HL-60/S4 (cell line): ENCODE results near the gene PIGL.
"Not testable (repeated sequence)": the region's sequence is repeated elsewhere in the genome, so short reads cannot be mapped to it uniquely, and the experiment has no call there.

ENCODE experiments used
- in situ Hi-C: fragments of 300-500 bp; cut with MboI; formaldehyde crosslinking; loops from 2 replicates; pipeline ENCODE4 v1.14.3; 2022; ENCODE audit warnings: low sequenced_read_pairs

Gene PIGL

DNA sequence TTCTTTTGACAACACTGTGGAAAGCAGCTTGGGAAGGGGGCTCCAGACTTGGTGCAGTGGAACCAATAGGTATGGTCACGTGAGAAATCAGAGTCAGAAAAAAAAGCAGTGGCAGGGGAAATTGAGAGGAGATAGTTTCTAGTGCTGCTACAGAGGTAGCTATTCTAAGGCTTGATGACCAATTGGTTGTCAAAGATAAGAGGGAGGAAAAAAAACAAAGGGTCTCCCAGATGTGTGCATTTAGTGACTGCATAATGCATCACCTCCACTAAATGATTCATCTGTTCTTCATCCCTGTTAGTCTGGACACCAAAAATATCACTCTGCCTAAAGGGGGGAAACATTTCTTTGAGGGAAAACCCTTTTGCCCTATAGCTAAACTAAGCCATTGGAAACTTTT lies 56.5 kb downstream of the PIGL start:
- in situ Hi-C loops: no loop called here

DNA sequence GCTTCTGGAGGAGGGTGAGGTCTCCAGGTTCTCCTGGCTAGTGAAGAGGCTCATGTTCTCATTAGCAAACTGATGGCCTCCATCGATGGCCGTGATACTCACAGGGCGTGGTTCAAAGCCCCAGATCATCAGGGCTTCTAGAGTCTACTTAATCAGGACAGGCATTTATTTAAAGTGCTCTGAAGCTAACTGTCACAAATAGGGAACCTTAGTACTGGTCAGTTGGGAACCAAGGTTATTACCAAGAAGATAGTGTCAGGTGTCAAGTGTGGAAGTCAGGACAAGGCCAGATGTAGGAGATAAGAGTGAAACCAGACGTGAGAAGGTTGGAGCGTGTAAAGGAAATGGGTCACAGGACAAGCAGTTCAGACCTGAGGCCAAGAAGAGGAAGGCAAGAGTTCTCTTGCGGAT lies 56.9 kb downstream of the PIGL start:
- in situ Hi-C loops: no loop called here

DNA sequence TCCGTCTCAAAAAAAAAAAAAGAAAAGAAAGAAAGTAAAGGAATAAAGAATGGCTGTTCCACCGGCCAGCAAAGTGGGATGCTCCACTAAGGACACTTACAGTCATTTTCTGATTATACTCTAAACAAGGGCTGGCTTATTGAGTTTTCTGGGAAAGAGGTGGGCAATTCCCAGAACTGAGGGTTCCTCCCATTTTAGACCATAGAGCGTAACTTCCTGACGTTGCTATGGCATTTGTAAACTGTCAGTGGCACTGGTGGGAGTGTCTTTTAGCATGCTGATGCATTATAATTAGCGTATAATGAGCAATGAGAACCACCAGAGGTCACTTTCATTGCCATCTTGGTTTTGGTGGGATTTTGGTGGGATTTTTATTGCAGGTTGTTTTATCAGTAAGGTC lies 58.0 kb downstream of the PIGL start:
- in situ Hi-C loops: no loop called here

DNA sequence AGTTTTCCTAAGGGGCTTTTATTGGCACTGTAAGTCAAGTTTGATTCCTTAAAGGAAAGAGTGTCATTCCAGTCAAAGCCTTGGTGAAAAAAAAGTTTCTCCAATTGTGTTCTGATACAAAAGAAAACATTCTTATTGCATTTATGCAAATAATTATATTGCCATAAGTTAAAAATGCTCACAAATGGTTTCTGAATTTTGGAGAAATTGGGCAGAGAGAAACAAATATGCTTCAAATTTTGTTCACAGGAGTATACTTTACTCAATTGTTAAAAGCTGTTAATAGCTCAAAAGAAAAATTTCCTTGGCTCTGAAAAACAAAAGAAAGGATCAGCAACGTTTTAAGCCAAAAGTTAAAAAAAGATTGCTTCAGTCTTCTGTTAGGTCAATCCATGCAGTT lies 60.2 kb downstream of the PIGL start:
- in situ Hi-C loops: no loop called here

DNA sequence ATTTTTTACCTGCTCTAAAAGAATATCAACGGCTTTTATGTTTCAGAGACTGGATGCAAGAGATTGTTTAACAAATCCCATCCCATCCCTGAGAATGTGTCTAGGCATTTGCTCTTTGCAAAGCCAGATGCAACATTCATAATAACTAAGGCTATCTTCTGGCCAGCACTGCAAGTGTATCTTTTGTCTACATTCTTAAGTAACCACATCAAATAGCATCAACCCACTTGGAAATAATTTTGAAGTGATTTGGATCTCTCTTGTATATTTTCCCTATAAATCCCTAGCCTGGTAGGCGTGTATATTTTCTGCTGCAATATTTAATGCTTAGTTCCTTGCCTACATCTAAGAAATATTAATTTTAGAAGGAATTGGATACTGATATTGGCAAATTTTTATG lies 64.3 kb downstream of the PIGL start:
- in situ Hi-C loops: no loop called here

DNA sequence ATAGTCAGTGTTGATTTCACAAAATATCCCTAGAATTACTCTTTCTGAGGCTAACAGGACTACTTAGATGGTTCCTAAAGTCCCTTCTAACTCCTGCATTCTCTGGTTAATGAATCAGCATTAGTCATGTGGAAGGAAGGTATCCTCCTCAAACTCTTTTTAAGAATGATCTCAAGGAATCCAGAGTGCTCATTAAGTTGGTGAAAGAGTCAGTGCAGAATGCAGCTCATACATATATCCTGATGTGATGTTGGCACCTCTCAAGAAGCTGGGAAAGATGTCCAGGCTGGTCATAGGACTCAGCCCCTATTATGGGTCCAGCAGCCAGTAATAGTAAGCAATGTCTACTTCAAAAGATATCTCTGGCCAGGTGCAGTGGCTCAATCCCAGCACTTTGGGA lies 65.5 kb downstream of the PIGL start:
- in situ Hi-C loops: no loop called here

DNA sequence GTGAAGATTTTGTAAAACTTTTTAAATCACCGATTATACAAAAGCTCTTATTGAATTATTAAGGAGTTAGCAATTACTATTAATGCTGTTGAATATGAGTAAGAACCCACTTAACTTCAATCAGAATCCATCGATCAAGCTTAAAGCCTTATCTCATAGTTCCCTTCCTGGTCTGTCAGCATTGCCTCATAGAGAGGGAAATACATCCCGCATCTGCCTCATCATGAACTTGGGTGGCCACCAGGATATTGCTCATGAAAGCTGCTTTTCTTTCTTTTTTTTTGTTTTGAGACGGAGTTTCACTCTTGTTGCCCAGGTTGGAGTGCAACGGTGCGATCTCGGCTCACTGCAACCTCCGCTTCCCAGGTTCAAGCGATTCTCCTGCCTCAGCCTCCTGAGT lies 66.7 kb downstream of the PIGL start:
- in situ Hi-C loops: no loop called here

DNA sequence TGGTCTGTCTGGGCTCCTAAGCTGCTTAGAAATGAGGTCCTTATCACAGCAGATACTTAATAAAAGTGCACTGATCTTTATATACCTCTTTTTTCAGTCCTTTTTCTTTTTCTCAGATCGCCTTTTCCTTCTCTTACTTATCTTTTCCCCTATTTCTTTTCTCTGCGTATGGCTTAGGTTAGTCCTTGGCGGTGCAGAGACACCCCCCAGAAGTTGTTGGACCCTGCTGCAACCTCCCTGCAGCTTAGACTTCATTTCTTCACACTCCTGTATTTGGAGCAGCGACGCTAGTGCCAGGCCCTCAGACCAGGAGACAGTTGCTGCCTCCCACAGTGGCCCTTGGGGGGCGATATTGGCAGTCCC lies 68.6 kb downstream of the PIGL start:
- in situ Hi-C loops: no loop called here

DNA sequence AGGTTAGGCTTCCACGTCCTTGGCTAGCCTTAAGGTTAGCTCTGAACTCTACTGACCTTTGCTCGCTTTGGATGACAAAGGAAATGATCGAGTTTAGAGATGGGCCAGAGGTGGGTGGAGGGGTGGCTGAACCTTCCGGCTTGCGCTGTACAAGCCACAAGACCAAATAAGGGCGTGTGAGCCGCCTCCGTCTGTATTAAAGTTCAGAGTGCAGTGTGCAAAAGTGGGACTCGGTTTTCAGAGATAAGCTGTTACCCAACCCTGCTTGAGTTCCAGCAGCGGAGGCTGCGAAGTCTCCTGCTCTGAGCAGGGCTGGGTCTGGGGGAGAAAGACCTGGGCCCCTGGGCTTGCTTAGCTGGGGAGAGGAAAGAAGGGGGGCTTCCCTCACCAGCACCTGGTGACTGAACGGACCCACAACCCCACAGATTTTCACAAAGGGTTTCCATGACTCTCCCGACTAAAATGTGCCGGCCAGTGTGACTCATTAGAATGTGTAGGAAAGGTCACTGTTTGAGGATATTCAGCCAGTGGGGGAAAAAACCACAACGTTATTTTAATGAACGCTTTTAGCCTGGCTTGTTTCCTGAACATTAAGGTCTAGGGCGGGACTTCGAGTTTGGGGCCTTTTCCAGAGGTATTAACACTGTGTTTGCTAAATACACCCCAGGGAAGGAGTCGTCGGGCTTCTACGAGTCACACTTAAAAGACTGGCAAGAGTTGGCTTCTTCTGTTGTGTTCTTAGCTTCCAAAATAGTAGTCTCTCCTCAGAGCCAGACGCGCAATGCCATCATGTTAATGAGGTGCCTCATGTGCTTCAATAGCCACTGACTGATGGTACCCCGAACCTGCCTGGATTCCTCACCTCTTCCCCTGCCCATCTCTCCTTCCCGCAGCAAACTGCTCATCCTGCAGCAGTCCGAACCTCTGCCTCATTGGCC lies 69.3 kb downstream of the PIGL start:
- in situ Hi-C loops: no loop called here

DNA sequence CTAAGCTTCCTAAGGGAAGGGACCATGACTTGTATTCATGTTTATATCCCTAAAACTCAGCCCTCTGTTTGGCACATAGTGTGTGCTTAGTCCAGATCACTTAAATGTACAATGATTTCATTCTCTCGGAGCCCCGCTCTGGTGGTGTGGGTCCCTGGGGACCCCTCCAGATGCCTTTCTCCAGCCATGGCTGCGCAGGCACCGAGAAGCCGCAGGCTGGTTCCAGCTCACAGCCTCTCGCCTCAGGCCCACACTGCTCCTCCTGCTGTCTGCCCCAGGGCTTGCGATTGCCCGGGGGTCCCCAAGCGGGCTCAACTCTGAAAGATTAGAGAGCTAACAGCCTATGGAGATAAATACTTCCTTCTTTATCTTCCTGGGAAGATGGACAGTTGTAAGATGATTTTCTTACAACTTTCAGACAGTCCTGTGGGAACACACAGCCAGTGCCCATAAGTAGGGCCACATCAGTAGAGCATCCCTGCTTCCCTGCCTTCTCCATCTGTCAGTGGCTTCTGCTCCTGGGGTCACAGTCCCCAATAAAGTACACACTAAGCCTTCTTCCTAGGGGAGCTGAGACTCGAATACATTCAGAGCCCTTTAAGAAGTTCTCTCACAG lies 70.0 kb downstream of the PIGL start:
- in situ Hi-C loops: no loop called here

DNA sequence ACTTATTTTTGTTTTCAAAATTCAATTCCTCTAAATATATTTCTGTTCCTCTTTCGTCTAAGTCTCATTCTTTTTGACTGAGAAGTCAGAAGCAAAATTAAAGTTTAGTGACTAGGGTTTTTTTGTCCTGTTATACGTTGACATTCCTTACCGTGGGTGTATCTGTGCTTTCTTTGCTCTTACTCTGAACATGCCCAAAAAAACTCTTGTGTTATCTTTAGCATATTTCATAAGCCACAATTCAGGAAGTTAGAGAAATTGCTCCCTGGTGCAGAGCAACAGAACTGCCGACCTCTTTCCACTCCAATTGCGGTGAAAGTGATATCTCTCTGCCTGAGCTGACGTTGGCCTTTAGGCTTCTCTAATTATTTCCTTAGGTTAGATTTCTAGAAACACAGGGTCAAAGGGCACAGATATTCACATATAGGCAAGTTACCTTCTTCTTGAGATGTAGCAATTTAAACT lies 70.6 kb downstream of the PIGL start:
- in situ Hi-C loops: no loop called here

DNA sequence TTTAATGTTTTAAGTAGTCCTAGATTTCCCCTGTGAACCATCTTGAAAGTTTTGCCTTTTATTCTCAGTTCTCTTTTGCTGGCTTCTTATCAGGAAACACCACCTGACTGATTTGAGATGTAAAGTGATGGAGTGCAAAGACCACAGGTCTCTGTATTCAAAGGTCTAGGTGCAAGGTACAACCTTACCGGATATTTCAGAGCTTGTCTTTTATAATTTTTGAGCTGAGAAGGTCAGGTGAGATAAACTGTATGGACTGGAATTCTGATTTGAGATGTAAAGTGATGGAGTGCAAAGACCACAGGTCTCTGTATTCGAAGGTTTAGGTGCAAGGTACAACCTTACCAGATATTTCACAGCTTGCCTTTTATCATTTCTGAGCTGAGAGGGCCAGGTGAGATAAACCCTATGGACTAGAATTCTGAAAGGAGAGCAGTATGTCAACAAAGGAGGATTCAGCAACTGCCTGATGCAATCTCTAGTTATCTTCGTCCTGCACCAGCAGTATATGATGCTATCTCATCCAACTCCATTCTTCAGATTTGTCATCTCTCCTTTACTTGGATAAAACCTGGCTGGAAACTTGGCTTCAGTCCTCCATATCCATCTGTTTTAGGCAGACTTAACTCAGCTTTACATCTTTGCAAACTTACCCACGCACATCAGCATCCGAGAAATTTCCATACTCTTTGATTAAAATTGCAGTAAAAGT lies 72.0 kb downstream of the PIGL start:
- in situ Hi-C loops: no loop called here

DNA sequence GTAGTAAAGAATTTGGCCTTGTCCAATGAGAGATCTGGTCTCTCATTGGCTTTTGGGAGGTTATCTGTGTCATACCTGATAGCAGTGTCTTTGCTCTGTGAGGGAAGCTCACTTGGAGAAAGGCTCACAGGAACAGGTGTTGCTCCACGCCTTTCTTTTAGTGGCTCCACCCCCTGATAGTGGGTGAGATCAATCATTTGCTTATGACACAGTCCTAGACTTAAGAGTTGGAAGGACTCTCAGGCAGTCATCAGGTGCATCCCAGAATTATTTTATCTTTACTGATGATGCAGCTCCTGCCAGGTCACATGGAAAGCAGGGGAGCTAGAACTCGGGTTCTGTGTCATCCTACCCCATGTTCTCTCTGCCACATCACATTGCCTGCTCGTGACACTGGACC lies 76.9 kb downstream of the PIGL start:
- in situ Hi-C loops: no loop called here

DNA sequence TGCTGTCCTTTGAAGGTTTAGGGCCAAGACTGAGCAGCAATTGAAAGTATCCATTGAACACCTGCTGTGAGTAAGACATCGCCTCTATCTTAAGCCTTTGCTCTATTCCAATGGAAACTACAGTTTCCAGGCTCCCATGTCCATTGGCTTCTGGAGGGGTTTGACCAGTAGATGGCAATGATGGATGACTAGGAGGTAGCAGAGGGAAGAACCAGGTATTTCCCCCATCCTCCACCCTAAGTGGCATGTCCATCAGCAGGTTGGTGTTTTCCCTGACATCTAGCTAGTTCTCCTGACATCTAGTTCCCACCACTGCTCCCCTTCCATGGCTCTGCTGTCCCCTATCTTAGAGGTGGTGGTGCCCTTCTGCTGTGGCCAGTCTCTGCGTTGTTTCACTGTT lies 77.5 kb downstream of the PIGL start:
- in situ Hi-C loops: no loop called here

DNA sequence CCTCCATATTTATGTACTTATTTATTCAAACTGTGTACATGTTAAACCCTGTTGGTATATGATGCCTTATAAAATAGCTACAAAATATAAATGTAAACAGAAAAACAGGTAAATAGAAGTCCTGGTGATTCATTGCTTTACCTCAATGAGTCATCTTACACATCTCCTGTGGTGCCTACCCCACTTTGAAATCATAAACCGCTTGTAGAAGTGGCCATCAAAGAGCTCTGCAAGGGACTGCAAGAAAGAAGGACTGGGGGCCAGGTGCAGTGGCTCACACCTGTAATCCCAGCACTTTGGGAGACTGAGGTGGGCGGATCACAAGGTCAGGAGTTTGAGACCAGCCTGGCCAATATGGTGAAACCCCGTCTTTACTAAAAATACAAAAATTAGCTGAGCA lies 79.1 kb downstream of the PIGL start:
- in situ Hi-C loops: not testable (repeated sequence)

DNA sequence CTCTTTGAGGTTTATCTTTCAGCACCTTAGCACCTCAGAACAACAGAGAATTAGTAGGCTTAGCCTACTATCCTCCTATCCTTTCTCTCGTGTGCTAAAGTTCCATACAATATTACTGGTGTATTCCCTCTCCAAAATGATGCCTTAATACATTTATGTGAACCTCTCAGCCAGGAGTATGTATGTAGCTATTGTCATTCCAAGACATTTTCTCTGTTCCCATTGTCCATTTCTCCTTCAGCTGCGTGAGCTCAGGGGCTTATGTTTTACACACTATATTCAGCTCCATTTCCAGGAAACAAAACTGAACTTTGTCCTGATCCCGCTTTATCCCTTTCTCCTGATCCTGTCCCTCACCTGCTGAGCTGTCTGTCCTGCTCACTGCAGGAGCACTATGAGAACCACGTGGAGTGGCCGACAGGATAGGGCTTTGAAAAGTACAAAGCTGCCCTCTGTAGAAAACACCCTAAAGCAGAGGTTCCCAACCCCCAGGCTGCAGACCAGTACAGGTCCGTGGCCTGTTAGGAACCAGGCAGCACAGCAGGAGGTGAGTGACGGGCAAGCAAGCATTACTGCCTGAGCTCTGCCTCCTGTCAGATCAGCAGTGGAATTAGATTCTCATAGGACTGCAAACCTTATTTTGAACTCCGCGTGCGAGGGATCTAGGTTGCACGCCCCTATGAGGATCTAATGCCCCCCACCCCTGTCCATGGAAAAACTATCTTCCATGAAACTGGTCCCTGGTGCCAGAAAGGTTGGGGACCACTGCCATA lies 80.5 kb downstream of the PIGL start:
- in situ Hi-C loops: no loop called here

DNA sequence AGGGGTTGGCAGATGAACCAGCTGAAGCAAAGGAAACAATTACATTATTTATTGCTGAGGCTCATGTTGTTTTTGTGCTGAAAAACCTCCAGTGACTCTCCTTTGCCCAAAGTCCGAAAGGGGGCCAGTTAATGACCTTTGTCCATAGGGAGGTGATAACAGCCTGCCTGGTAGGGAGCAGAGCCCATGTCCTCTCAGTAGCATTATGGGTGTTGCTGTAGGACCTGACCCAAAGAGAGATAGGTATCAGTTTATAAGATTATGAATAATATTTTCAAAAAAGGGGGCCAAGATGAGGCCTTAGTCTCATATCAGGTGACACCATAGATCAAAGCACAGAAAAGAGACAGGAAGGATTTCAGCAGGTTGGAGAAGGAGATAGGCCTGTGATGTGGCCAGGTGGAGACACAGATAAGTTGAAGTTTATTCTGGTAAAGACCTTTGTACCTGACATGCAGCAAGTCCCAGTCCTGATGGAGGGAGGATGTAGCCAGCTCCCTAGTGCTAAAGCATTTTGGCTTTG lies 81.2 kb downstream of the PIGL start:
- in situ Hi-C loops: no loop called here

DNA sequence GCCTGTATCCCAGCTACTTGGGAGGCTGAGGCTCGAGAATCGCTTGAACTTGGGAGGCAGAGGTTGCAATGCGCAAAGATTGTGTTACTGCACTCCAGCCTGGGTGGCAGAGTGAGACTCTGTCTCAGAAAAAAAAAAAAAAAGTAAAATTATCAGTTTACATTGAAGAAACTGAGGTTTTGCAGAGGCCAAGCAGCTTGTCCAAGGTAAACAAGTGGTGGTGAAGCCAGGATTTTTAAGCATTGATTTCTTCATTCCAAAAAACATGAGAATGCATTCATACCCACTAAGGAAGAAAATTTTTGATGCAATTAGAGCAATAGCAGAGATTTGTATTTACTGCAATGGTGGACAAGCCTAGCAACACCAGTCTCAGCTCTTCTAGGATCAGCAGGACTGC lies 83.5 kb downstream of the PIGL start:
- in situ Hi-C loops: no loop called here

DNA sequence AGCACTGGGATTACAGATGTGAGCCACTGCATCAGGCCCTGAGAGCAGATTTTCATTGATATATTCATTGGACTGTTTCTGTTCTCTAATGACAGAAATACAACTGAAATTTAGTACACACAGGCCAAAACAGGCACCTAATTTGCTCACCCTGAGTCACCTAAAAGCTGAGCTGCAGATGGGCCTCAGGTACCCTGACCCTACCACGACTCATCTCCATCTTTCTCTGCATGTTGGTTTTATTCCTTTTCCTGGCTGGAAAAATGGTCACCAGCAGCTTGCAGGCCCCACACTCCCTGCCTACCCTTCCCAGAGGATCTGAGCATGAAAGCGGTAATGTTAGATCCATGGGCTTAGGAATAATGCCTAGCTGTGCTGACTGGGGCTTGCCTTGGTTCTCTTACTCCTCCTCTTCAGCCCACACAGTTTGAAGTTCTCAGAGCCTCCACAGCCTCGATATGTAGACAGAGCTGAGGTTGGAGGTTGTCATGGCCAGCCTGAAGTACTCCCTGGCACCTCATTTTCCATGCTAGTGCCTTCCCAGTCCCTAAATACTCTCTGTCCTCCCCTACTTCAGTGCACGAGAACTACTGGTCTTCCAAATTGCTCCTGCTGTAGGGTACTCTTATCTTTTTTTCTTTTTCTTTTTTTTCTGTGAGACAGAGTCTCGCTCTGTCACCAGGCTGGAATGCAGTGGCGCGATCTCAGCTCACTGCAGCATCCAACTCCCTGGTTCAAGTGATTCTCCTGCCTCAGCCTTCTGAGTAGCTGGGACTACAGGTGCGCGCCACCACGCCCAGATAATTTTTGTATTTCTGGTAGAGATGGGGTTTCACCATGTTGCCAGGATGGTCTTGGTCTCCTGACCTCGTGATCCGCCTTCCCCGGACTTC lies 85.2 kb downstream of the PIGL start:
- in situ Hi-C loops: no loop called here

DNA sequence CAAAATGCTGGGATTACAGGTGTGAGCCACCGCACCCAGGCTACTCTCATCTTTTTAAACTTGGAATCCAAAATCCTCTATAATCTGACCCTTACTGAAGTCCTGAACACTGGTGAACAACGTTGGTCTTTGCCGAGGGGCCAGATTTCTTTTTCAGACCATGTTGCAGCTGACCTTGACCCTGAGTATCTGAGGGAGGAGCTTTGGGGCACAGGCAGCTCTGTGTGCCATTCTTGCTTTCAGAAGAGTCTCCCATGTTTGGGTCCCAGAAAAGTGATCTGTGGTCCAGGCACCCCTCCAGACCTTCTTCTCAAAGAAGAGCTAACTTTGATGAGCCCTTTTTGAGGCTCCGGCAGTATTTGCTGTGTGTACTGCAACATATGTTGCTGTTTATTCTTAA lies 85.8 kb downstream of the PIGL start:
- in situ Hi-C loops: no loop called here
